Measurements from ENCODE around the gene TSPAN32.

Gene TSPAN32

DNA sequence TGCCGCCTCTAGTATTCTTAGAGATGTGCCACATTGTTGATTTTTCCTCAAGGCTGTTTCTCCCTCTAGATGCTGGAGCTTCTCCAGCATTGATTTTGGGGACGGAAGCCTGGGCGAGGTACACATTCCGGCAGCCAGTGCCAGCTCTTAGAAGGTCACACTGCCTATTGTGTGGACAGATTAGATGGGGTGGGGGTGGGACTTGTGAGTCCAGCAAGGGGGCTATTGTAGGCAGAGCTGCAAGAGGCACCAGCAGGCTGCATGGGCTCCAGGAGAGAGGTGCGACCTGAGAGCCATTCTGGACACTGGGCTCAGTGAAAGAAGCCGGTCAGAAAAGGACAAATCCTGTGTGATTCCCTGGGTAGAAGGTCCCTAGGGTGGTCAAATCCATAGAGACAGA, 12.5 kb upstream of the TSPAN32 start:
- no peak for DNase-seq

DNA sequence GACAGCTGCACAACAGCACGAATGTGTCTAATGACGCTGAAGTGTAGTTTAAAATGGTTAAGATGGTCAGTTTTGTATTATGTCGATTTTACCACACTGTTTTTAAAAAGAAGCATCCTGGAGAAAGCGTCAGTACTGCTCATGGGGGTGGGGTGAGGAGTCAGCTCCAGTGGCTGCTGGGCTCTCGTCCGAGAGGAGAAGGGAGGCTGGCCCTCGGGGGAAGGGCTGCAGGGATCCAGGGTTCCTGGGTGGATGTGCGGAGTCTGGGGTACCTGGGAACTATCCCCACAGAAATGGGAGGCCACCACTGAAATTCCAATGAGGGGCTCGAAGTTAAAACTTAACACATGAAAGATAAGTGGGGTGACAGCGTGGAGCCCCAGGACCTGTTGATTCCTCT, 12.0 kb upstream of the TSPAN32 start:
- DNase-seq, result no peak

DNA sequence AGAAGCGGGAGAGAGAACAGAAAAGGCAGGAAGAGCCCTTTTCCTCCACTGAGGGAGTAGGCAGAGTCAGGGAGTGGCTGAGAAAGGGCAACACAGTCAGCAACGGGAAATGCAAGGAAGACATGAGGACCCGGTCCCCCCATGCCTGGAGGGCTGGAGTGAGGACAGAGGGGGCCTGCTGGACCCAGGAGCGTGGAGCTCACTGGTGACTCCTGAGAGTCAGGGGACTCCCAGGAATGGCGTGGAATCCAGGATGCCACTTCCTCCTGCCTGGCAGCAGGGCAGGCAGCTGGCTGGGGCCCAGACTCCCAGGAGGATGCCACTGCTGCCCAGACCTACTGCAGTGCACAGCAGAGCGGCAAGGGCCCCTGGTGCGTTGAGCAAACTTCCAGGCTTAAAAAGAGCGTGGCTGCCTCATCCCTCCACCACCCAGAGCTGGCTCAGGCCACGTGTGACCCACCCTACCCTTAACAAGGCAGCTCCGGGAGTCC, 11.4 kb upstream of the TSPAN32 start:
- DNase-seq, result no peak

DNA sequence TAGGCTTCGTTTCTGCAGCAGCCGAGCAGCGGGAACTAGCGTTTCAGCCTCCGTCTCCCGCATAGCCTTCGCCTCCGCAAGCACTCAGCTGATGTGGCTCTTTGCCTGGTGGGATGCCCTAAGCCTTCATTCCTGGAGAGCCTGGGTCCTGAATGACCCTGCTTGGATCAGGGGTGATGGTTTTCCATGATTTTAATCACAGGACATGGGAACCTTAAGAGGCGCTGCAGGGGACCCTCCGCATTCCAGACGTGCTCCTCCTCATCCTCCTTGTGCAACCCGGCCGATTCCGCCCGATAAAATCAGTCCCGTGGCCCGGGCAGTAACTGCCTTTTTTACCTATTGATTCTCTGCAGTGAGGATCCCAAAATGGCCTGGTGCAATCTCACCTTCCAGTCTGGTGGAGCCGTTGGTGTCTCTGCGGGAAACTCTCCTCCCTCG, 8.3 kb upstream of the TSPAN32 start:
- no peak for DNase-seq

DNA sequence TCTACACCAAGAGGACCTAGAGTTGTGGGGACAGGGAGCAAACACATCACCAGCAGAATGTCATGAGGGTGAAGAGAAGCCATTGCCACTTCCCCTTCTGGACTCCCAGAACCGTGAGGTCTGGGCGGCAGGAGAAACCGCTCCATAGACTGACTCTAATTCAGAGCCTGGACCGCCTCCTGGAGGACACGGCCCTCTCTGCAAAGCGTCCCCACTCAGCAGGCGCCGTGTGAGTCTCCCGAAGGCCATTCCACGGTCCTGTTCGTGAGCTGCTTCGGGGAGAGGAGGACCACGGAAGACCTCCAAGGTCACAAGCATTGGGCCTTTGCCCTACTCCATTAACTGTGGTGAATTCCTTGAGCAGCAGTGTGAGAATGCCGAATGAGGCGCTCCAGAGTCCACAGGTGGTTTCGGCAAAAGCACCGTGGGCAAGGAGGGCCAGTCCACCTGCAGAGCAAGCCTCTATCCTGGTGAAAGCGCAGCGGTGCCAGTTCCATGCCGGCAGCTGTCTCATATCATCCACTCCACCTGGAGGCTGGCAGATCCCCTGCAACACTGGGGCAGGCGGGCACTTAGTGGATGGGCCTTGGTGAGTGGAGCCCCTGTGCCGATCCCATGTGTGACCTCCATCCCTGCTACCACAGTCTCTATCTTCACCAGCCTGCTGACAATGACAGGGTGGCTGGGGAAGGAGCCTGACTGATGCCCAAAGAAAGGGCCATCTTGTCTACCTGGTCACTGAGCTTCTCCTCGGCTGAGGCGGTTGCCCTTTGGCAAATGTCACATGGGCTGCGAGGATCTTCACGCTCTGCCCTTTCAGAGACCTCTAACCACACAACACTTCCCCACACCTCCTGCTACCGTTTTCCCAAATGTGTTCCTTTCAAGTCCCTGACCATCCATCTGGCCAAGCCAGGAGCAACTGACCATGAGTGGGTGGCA, 7.6 kb upstream of the TSPAN32 start:
- no peak for DNase-seq

DNA sequence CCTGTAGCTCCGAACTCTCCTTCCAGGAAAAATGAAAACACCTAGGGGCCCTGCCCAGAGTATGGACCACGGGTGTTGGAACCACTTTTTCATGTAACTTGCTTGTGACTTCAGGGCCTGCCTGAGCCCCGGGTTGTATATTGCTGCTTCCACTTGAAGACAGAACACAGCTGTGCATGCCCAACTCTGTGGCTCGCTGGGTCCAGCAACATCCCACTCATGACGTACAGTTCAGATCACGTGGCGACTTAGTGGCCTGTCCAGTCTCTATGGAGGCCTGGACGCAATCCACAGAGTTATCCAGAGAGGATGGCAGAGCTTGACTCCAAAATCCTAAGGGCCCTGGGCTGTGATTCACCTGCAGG, 6.9 kb upstream of the TSPAN32 start:
- no peak for DNase-seq

DNA sequence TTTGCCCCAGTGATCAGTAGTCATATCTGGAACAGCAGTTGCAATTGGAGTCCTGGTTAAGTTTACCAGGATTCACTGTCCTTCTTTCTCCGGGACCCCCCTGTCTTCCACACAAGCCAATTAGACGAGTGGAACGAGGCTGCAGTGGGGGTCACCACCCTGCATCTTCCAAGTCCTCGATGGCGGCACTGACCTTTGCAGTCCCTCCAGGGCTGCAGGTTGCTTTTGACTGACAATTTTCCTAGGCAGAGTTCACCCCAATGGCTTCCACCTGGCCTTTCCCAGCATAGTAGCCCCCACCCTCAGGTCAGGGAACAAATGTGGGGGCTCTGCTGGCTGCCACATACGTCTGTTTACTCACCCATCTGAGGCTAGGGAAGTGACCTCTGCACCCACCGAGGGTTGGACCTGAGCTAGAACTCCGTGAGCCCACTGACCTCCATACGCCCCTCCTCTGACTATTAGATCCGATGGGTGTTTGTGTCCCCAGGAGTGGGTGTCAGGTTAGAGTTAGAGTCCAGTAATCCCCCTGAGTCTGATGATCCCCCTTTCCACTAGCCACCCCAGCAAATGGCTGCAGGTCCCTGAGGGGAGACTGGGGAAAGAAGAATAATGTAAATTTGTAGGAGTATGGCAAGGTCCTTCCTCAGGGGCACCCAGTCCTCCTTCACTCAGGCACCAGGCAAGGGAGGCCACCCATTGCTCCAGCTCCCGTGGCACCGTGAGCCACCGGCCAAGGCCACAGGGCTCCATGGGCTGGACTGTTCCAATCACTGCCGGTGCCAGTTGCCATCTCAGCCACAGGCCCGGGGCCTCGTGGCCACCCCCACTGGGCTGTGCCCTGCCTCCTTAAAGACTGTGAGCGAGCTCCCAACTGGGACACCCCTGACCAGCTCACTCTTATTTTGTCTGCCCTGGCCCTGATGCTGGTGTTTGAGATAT, 5.6 kb upstream of the TSPAN32 start:
- no peak for DNase-seq

DNA sequence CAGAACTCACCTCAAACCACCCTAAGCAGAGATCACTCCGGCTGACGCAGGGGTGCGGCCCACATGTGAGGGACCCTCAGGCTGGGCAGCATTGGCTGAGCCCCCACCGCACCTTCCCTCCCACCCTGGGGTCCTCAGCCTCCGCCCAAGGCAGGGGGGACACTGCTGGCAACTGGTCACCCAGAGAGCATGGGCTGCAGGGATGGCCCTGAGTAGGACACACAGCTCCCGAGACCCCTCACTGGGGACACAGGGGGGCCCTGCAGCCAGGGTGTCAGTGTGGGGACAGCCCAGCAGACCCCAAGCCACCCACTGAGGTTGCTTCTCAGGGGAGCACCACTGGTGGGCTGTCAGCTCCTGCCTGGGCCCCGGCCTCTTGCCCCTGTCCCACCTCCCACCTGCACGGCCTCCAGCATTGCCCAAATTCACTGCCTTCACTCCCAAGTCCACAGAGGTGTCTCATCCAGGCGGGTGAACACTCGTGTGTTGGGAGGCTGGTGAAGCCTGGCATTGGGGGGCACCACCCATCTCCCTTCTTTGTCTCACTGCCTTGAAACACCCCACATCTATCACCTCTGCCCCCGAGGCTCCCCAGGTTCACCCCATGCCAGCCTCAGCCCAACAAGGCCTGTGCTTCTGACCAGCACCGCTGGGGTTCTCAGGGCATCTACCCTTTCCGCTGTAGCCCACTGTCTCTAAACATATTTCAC, 4.7 kb upstream of the TSPAN32 start:
- DNase-seq, result no peak

DNA sequence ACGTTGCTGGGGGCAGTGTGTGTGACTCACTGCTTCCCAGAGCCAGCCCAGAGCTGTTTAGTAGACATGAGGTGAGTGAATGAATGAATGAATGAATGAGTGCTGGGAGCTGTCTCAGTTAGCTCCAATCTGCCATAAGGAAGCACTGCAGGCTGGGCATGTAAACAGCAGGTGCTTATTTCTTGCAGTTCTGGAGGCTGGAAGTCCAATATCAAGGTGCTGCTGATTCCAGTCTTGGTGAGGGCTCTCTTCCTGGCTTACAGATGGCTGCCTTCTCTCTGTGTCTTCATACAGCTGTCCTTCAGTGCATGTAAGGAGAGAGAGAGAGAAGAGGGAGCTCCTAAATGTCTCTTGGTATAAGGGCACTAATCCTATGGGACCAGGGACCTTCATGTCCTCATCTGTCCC, 4.2 kb upstream of the TSPAN32 start:
- DNase-seq, result no peak

DNA sequence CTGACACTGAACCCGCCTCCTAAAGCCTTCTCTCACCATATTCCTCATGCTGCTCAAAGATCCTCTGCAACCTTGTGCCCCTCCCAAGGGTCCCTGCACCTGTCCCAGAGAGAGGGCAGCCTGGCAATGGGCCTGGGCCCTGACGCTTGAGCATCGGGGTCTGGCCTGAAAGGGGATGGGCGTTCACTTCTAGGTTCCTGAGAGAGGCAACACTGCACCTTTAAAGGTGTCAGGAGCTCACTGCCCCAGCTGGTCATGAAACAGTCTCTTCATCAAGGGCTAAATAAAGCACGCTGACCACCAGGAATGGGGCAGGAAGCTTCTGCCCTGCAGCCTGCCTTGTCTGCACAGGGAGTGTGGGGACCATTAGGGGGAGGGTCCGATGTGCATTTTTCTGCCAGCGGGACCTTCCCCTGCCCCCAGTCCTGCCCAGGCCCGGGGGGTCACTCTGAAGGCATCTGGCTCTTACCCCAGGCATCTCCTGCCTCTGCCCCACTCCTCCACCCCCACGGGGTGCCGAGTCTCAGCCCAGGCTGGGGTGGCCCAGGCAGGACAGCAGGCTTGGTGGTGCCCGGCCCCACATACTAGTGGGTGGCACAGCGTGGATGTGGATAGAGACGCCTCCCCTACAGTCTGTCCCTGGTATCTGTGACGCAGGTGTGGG, 3.5 kb upstream of the TSPAN32 start:
- DNase-seq, result no peak

DNA sequence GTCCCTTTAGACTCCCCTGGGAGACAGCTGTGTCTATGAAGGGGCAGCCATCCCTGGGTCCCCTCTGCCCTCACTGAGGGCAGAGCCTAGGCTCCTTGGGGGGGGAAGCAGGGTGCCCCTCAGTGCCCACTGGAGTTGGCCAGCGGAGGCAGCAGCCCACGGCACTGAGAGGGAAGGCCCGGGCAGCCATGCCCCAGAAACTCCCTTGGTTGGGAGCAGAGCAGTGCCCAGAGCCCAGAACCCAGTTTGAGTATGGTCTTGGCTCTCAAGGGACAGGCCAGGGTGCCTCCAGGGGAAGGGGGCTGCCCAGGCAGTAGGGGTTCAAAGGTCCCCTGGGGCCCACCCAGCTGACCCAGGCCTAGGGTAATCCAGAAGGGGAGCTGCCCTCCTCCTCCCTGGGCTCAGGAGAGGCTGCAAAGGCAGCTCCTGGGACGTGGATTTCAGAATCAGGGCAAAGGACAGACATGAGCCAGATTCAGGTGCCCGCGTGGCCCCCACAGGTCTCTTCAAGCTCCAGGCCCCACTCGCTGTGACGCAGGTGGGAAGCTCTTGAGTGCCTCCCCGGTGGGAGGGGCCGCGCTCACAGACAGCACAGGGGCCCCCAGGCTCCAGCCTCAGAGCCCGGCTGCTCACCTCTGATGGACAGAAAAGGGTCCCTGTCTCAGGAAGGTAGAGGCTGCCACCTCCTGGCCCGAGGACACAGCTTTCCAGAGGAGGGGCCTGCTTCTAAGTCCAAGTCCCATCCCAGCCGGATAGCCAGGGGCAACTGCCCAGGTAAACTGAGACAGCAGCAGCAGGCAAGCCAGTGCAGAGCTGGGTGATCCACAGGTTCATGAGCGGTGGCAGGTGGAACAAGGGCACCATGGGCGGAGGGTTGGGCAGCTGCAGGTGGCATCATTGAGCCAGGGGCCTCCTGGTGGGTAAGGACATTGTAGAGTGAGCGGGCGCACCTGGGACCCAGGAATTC, 2.7 kb upstream of the TSPAN32 start:
- DNase-seq, result no peak

DNA sequence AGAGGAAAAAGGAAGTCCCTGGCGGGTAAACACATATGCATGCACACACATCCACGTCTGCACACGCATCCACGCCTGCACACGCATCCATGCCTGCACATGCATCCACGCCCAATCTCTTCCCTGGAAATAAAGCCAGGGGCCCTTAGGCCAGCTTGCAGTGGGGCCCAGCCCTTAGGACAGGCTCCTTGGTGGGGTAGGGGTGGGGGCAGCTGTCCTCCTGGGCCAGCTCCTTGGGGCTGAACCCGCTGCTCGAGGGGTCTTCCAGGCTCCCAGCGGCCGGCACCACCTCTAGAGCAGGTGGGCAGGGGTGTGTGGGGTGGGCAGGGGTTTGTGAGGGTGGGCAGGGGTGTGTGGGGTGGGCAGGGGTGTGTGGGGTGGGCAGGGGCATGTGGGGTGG, 2.0 kb upstream of the TSPAN32 start:
- DNase-seq, result no peak

DNA sequence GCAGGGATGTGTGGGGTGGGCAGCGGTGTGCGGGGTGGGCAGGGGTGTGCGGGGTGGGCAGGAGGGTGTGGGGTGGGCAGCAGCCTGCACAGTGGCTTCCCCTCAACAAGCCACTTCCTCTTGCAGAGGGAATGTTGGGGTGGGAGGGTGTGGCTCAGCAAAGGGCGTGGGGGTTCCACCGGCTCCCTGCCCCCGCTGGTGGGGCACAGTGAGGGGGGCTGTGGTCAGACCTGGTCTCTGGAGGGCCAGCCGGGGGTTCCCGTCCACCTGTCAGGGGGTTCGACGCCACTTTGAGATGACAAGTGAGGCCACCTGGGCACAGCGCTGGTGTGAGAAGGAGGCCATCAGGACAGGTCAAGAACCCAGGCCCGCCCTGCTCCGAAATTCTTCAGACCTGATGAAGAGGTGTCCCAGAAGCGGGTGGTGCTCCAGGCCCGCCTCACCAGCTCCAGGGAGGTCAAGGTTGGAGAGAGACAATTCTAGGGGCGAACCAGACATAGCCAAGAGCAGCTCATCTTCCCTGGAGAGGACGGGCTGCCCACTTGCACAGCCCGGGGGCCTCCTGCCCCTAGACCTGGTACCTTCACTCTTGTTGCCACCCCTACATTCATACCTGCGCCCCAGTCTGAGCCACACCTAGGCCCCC, 1.4 kb upstream of the TSPAN32 start:
- DNase-seq, result no peak

DNA sequence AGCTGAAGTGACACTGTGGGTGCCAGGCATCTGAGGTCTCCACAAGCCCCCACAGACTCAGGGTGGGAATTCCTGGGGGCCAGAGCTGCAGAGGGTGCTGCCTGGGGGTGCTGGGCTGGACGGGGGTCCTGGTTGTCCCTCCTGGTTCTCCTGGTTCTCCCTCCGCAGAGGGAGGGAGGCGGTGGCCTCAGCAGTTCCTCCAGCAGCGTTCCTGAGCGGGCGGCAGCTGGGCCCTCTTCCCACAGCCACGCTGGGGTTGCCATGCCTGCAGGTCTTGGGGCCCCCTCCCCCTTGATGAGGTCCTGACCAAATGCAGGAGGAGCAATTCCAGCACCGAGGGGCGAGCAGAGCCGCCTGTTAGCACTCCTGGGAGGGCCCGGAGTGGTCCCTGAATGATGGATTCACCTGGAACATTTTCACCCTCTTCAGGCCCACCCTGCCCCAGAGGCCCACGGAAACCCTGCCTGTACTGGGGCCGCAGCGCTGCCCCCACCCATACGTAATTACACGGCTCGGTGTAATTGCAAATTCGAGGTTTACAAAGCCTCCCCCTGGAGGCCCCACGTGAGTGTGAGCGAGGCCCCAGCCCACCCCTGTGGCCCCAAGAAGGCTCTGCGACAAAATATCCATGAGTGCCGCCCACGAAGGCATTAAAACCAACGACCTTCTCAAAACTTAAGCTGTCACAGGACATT, 730 bp upstream of the TSPAN32 start:
- DNase-seq, result no peak

DNA sequence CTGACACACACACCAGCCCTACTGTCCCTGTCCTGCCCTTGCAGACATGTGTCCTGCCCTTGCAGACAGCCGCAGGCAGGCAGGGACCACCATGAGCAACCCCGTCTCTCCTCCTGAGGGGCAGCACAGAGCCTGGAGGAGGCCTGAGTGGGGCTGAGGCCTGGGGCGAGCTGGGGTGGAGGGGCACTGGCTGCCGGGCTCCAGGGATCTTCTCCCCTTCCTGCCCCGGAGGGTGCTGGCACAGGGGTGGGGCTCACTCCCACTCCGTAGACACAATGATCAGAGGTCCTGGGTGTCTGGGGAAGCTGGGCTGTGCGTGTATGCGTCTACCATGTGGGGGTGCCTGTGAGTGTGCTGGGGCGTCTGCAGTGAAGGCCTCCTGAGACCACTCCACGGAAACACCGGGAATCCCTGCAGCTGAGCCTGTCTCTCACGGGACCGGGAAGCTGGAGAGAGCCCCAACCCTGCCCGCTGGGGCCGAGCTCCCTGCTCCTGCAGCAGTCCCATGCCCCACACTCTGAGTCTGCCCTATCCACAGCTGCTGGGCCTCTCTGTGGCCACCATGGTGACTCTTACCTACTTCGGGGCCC, 588 bp downstream of the TSPAN32 start:
- DNase-seq, result no peak

DNA sequence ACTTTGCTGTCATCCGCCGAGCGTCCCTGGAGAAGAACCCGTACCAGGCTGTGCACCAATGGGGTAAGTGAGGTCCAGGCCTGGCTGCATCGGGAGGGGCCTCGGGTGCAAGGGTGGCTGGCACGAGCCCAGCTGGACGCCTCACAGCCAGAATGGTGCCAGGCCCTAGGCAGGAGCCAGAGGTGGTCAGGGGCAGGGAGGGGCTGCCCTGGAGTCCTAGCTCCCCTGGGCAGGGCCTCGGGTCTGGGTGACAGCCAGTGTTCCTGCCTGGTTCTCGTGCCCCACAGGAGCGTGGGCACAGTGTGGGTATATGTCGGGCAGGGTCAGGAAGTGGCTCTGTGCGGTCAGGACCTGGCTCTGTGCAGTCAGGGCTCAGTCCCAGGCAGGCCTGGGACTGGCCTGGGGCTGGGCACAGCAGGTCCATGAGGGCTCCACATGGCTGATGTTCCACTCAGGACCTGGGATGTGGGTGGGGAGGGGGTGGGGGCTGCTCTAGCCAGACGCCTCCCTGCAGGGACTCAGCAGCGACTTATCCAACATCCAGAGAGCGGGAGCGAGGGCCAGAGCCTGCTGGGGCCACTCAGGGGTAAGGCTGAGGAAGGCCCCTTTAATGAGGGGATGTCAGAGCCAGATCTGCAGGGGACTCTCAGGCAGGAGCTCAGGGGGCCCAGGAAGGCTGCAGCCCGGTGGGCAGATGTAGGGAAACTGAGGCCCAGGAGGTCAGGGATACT, 1.2 kb downstream of the TSPAN32 start:
- no peak for DNase-seq

DNA sequence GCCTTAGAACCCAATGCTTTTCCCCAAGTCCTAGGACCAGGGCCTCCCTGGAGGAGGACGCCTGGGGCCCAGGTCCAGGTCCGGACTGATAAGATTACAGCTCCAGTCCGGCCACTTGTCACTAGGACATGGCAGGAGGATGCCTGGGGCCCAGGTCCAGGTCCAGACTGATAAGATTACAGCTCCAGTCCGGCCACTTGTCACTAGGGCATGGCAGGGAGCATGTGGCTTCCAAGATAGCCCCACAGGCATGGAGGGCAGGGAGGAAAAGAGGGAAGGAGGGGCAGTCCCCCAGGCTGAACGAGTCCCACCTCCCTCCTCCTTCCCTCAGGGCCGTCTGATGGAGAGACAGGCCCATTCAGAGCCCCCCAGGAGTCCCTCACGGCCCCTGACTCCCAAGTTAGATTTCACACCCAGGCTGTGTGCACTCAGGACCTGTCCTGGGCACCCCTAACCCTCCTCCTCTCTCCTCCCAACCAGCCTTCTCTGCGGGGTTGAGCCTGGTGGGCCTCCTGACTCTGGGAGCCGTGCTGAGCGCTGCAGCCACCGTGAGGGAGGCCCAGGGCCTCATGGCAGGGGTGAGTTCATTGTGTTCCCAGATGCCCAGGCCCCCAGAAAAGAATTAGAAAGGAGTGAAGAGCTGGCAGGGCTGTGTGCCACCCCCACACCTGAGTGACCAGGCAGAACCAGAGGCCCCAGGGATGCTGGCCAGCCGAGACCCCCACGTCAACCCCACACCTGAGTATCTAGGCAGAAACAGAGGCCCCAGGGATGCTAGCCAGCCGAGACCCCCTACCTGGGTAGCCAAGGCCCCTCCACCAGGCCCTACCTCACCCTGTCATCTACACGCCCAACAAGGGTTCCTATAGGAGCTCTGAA, 2.1 kb downstream of the TSPAN32 start:
- DNase-seq, result no peak
